Ovary (tissue), 3 donors: Measurements from ENCODE around the gene CTCF.

Source experiments
- POLR2A ChIP-seq: fragments of 450-650 bp; IDR thresholded peaks from one replicate; pipeline ENCODE4 v1.6.1; 2017; ENCODE audit warnings: antibody characterized with exemption, mild to moderate bottlenecking, moderate library complexity
- TF ChIP-seq, protein P1 (sequence below), 3 donors: fragments of 450-650 bp in 2 of 3; fragments of 200-600 bp in 1 of 3; IDR thresholded peaks; one replicate each; pipeline versions ENCODE4 v1.5.1 to v1.8.0; 2016 to 2022; ENCODE audit warnings: antibody characterized with exemption in 3 of 3, mild to moderate bottlenecking in 1 of 3
- donor health status: DM: no; HTN: no; CAD: no.

DNA sequence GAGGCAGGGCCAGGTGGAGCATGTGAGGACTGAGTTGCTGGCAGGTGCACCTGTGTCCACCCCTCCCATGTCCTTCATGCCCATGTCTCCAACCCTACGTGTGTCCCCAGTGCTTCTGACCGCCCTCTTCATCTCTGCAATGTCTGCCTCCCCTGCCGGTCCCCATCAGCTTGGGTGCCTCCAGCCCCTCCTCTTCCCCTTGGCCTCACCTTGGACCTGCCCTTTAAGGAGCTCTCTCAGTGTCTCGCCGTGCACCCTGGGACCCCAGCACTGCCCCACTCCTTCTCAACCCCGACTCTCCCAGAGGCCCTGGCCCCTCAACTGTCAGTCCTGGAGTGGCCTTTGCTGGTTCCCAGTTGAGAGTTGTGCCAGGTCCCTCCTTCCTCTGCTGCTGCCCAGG is 18.7 kb upstream of the CTCF start:
- TF ChIP-seq, protein P1, sequence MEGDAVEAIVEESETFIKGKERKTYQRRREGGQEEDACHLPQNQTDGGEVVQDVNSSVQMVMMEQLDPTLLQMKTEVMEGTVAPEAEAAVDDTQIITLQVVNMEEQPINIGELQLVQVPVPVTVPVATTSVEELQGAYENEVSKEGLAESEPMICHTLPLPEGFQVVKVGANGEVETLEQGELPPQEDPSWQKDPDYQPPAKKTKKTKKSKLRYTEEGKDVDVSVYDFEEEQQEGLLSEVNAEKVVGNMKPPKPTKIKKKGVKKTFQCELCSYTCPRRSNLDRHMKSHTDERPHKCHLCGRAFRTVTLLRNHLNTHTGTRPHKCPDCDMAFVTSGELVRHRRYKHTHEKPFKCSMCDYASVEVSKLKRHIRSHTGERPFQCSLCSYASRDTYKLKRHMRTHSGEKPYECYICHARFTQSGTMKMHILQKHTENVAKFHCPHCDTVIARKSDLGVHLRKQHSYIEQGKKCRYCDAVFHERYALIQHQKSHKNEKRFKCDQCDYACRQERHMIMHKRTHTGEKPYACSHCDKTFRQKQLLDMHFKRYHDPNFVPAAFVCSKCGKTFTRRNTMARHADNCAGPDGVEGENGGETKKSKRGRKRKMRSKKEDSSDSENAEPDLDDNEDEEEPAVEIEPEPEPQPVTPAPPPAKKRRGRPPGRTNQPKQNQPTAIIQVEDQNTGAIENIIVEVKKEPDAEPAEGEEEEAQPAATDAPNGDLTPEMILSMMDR (IDR thresholded peaks at IDR 0.05), result no peak
- TF ChIP-seq POLR2A, result no peak
